ENCODE measurements around the gene FSHR.

FSHR gene, protein sequence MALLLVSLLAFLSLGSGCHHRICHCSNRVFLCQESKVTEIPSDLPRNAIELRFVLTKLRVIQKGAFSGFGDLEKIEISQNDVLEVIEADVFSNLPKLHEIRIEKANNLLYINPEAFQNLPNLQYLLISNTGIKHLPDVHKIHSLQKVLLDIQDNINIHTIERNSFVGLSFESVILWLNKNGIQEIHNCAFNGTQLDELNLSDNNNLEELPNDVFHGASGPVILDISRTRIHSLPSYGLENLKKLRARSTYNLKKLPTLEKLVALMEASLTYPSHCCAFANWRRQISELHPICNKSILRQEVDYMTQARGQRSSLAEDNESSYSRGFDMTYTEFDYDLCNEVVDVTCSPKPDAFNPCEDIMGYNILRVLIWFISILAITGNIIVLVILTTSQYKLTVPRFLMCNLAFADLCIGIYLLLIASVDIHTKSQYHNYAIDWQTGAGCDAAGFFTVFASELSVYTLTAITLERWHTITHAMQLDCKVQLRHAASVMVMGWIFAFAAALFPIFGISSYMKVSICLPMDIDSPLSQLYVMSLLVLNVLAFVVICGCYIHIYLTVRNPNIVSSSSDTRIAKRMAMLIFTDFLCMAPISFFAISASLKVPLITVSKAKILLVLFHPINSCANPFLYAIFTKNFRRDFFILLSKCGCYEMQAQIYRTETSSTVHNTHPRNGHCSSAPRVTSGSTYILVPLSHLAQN

GRCh38 chr2:49154140-49154539 lies at the start of gene FSHR:
Gene FSHR (minus strand): TSS chr2:49154515. CDS start chr2:49154417, 98 bp downstream.
- no peak for DNase-seq

GRCh38 chr2:49199266-49199665 lies 45.0 kb upstream of the FSHR start:
- DNase-seq: no peak

GRCh38 chr2:49194701-49195100 lies 40.4 kb upstream of the FSHR start:
- no peak for DNase-seq

DNA sequence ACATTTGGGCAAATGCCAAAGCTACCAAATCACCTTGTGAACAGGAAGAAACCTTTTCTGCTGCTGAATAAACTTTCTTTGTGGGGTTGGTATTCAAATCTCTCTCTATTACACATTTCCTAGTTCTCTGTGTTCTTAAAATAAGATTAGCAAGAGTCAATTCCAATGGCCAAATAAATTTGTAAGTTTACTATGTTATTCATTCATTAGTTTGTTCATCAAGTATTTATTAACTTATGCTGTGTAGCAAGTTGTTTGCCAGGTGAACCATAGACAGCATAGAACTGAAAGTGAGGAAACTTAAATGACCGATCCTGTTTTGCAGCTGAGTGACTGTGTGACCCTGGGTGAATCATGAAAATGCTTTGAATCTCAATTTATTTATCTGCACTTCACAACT lies 37.7 kb upstream of the FSHR start:
- DNase-seq: no peak

- no peak for DNase-seq
These were observed 35.4 kb upstream of the FSHR start for GRCh38 chr2:49189512-49190225.

- no peak for DNase-seq
These were observed 31.8 kb upstream of the FSHR start for GRCh38 chr2:49186050-49186648.

DNA sequence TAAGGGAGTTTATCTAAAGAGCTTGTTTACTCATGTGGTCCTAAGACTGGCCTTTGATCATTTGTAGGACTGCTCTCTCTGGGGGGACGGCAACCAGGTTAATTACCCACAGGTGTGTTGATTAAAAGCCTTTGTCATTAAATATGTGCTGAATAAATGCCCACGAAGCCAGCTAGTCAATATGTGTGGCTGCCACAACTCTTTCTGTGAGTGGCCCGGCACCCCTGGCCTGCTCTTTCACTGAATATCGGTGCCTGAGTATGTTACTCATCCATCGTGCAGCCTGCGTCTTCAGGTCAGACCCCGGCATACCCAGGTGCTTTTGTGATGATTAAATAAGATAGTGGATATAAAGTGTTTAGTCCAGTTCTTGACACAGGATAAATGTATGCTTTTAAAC lies 24.3 kb upstream of the FSHR start:
- DNase-seq: no peak

DNA sequence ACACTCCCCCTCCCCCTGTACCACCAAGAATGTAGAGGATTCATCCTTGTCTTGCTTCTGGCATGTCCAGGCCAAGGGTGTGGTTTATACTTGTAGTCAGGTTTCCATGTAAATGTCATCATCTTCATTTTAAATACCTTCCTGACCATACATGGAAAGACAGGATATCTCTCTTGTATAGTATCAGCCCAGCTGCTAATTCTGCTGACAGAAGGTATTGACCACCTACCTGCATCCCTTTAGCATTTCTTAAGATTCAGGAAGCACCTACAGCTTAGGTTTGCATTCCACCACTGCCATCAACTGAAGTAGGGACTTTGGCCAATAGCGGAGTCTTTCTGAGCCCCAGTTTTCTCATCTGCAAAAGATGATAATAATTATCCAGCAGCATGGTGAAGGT lies 22.9 kb upstream of the FSHR start:
- DNase-seq: no peak

DNA sequence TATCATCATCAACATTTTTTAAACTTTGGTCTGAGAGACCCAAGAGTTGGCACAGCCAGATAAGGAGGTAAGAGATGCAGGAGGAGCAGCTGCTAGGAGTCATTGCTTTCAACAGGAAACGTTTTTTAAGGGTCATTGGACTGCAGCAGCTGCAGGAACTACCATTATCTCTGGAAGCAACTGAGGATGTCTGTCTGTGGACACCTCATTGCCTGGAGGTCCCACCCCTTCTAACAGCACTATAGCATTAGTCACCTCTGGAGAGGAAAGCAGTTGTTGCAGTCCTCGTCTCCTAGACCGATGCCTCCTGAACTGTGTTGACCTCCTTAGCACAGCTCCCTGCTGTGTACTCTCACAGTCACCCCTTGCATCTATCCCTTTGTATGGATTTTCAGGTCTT lies 21.5 kb upstream of the FSHR start:
- DNase-seq: no peak

- DNase-seq: no peak
These were observed 20.4 kb upstream of the FSHR start for GRCh38 chr2:49174750-49175149.

GRCh38 chr2:49167131-49167530 lies 12.8 kb upstream of the FSHR start:
- DNase-seq: no peak

DNA sequence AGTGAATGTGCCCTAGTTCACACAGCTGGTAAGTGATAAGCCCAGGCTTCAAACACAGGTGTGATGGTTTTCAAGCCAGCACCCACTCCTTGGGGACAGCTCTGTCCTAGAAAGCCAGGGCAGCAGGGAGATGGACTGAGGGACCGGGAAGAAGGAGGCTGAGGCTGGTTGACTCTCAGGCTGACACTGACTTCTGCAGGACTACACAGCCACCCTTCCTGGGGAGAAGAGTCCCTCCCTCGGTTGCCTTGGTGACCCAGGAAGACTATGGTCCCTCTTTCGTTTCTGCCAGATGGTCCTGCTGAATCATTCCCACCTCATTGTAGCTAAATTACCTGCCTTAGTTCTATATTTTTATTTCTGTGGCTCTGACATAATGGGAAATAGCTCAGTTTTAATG lies 11.3 kb upstream of the FSHR start:
- DNase-seq: peak in 7 of 58 donors; percentile 1 to 47 (median 9)

GRCh38 chr2:49164729-49165128 lies 10.4 kb upstream of the FSHR start:
- DNase-seq: no peak

DNA sequence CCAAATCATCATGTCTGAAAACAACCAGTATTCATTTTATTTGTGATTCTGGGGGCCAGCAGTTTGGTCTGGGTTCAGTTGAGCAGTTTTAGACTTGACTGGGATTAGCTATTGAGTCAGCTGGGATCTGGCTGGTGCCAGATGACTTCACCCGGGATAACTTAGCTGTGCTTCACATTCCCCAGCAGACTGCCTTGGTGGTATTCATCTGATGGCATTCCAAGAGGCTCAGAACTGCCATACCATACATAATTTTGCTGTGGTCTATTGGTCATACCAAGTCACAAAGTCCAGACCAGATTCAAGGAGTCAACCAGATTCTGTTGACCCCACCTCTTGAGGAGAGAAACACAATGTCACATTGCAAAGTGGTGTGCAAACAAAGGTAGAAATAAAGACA lies 7.8 kb upstream of the FSHR start:
- DNase-seq: no peak

- no peak for DNase-seq
These were observed 576 bp upstream of the FSHR start for GRCh38 chr2:49154891-49155290.

DNA sequence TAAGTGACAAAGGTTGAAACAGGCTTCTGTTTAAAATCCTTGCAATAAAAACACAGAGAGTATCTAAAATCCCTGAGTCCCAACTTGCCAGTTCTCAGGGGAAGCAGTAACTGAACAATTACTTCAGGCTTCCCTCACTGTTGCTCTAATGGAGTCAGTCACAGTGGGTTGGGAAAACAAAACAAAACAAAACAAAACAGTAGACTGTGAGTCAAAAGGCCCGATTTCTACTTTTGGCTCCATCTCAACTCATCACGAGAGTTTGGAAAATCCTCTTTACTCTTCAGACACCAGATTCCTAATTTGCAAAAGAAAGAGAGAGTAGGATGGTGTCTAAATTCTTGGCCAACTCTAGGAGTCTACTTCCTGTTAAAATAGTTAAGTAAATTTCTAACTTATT lies 1.1 kb downstream of the FSHR start:
- DNase-seq: no peak

DNA sequence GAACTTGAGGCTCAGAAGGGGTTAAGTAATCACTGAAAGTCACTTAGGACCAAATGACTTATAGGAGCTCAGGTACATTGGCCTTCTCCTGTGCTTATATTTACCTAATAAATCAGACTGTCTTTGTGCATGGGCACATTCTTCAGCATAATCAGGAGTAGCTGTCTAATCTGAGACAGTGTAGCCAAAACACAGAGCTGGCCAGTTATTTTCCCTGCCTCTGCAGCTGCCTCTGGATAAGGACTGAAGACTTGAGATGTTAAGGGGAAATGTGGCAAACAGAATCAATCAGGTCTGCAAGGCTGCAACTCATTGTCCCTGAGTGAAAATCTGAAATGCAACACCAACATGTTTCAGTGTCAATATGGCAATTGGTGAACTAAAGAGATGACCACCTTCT lies 1.5 kb downstream of the FSHR start:
- DNase-seq: no peak

- no peak for DNase-seq
These were observed 7.9 kb downstream of the FSHR start for GRCh38 chr2:49146401-49146800.

GRCh38 chr2:49131801-49132200 lies 22.5 kb downstream of the FSHR start:
- no peak for DNase-seq

GRCh38 chr2:49129034-49129433 lies 25.3 kb downstream of the FSHR start:
- no peak for DNase-seq

GRCh38 chr2:49123600-49123999 lies 30.7 kb downstream of the FSHR start:
- DNase-seq: no peak

DNA sequence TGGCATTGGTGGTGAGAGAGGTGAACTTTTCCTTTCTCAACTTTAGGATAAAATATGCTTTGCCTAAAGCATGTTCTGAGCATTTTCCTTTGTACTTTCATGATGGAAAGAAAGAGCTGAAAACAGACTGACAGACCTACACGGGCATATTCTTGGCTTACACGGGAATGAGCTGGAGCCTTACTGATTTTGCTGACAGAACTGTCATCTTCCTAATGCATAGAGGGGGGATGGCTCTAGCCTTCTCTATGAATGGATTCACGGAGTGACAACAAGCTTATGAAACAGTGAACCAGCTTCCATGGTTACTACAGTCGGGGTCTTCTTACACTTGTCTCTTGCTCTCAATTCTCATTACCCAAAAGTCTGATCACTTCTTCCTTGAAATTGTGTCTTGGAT lies 32.2 kb downstream of the FSHR start:
- no peak for DNase-seq
